Keratinocyte (primary cell): ENCODE data around the gene SAFB. TPM values are rescaled to one million over a fixed set of nuclear protein-coding genes. Genes with fewer than 3 reads are reported as not detected.
A peak's percentile ranks its signal among the peaks of the same experiment; 100 is the strongest.

ENCODE experiments used
- DNase-seq: peaks from one replicate; pipeline ENCODE4 v3.0.0-alpha.2; 2011; ENCODE audit warnings: low read depth, missing footprints, low spot score
- FAIRE-seq: peaks from 2 replicates; lab custom pipeline; 2011; peaks lifted over from hg19 to GRCh38; lab: Jason Lieb, UNC
- H2AFZ ChIP-seq: 2 replicates; pipeline ENCODE4 v1.6.0; 2012; ENCODE audit warnings: low read length, control low read depth, inconsistent platforms; ENCODE audit not compliant: control insufficient read depth
- H3K27ac ChIP-seq: 2 replicates; pipeline ENCODE4 v1.5.1; 2011; ENCODE audit warnings: low read length; ENCODE audit not compliant: control insufficient read depth, insufficient read depth
- H3K27me3 ChIP-seq: 3 replicates; pipeline ENCODE4 v1.6.0; 2011; ENCODE audit warnings: low read length; ENCODE audit not compliant: control insufficient read depth, insufficient read depth; ENCODE audit errors: extremely low read depth
- H3K36me3 ChIP-seq, 2 experiments: 2 replicates in 1 of 2; 3 replicates in 1 of 2; pipeline ENCODE4 v1.5.1; 2011; ENCODE audit warnings: low read length in 2 of 2, mild to moderate bottlenecking in 1 of 2; ENCODE audit not compliant: control insufficient read depth in 2 of 2, insufficient read depth in 2 of 2; ENCODE audit errors: extremely low read depth in 1 of 2
- H3K4me1 ChIP-seq: 3 replicates; pipeline ENCODE4 v1.5.1; 2011; ENCODE audit warnings: low read length; ENCODE audit not compliant: control insufficient read depth, insufficient read depth; ENCODE audit errors: extremely low read depth
- H3K4me2 ChIP-seq: 3 replicates; pipeline ENCODE4 v1.6.0; 2011; ENCODE audit warnings: low read depth, low read length; ENCODE audit not compliant: control insufficient read depth, insufficient read depth; ENCODE audit errors: extremely low read depth
- H3K4me3 ChIP-seq, 3 experiments: fragments of 200-600 bp in 1 of 3; sonication (generic) in 1 of 3; 2 replicates in 2 of 3; 3 replicates in 1 of 3; pipeline ENCODE4 v1.5.1; 2011 to 2016; ENCODE audit warnings: low read length in 3 of 3, mild to moderate bottlenecking in 3 of 3, control low read depth in 2 of 3, inconsistent platforms in 1 of 3, low read depth in 1 of 3, mixed read lengths in 1 of 3, mixed run types in 1 of 3, moderate library complexity in 1 of 3; ENCODE audit not compliant: control insufficient read depth in 2 of 3, insufficient read depth in 2 of 3; ENCODE audit errors: extremely low read depth in 1 of 3
- H3K79me2 ChIP-seq: 2 replicates; pipeline ENCODE4 v1.6.0; 2012; ENCODE audit warnings: low read length; ENCODE audit not compliant: control insufficient read depth, insufficient read depth
- H3K9ac ChIP-seq: 3 replicates; pipeline ENCODE4 v1.6.0; 2011; ENCODE audit warnings: low read length; ENCODE audit not compliant: control insufficient read depth, insufficient read depth; ENCODE audit errors: extremely low read depth
- H3K9me1 ChIP-seq: 3 replicates; pipeline ENCODE4 v1.6.0; 2011; ENCODE audit warnings: low read length; ENCODE audit not compliant: control insufficient read depth, insufficient read depth; ENCODE audit errors: extremely low read depth
- H3K9me3 ChIP-seq: 2 replicates; pipeline ENCODE4 v1.5.1; 2012; ENCODE audit warnings: low read depth, low read length; ENCODE audit not compliant: control insufficient read depth
- H4K20me1 ChIP-seq: 3 replicates; pipeline ENCODE4 v1.6.0; 2011; ENCODE audit warnings: low read length; ENCODE audit not compliant: control insufficient read depth, insufficient read depth; ENCODE audit errors: extremely low read depth
- CTCF ChIP-seq, 3 experiments: IDR thresholded peaks in 1 of 3; conservative IDR thresholded peaks in 1 of 3; optimal IDR thresholded peaks in 1 of 3; 2 replicates in 2 of 3; 3 replicates in 1 of 3; pipeline versions ENCODE3 to v1.5.1; 2011; ENCODE audit warnings: low read length in 3 of 3, mild to moderate bottlenecking in 3 of 3, moderate library complexity in 2 of 3, control low read depth in 1 of 3, inconsistent platforms in 1 of 3; ENCODE audit not compliant: insufficient read depth in 2 of 3; ENCODE audit errors: extremely low read depth in 1 of 3
- EZH2 ChIP-seq: IDR thresholded peaks from one replicate; pipeline ENCODE4 v1.6.1; 2012; ENCODE audit warnings: inconsistent platforms, mild to moderate bottlenecking, low read length, moderate library complexity
- dilution Hi-C: fragments of 300-500 bp; cut with MboI; formaldehyde crosslinking; loops from one replicate; pipeline ENCODE4 v1.7.0; 2020; ENCODE audit warnings: low sequenced_read_pairs; ENCODE audit not compliant: extremely low pct_ligation_motif_present
- polyA plus RNA-seq, 5 experiments: library from polyadenylated mRNA; depleted of rRNA in 3 of 5; stranded (reverse) in 3 of 5; stranded (forward) in 1 of 5; unstranded in 1 of 5; fragments of >200 nt; gene quantifications; 1 replicate in 1 of 5; 2 replicates in 3 of 5; 3 replicates in 1 of 5; pipeline versions ENCODE4 v1.2.1 to v1.2.3, GENCODE V29; 2011 to 2012; ENCODE audit warnings: missing spikeins in 2 of 5, low read depth in 1 of 5, low replicate concordance in 1 of 5

The SAFB gene
- polyA plus RNA-seq, 1 donor (not counting 4 experiments of a cell fraction or from before 2014, with no cell fraction given), result 34.0 TPM

GRCh38 chr19:5686326-5686646, 63.4 kb downstream of the SAFB start:
- H3K27ac ChIP-seq, result no peak overlapping the region
- H3K79me2 ChIP-seq, result peaks cover 12% of the 10 kb centered on the region
- no peak for TF ChIP-seq EZH2
- TF ChIP-seq CTCF (optimal IDR thresholded peaks at IDR 0.05 in 1 of 3, IDR thresholded peaks at IDR 0.05 in 1 of 3, conservative IDR thresholded peaks at IDR 0.05 in 1 of 3; ENCODE audit: extremely low read depth in 1 of 3, insufficient read depth in 2 of 3, low read length in 3 of 3), result no peak
- dilution Hi-C loops, result no loop called here
- H3K9me1 ChIP-seq, result no peaks in the 10 kb centered on the region
- H3K4me1 ChIP-seq, result peaks cover 8% of the 10 kb centered on the region
- H3K9me3 ChIP-seq, result no peaks in the 10 kb centered on the region
- peak overlapping the region; percentile 71 for H3K9ac ChIP-seq
- H3K36me3 ChIP-seq, result peaks cover 1 to 4% of the 10 kb centered on the region in 2 experiments
- no peaks in the 10 kb centered on the region for H3K27me3 ChIP-seq
- no peak overlapping the region for H2AFZ ChIP-seq
- DNase-seq (no peak), FAIRE-seq (no peak)
- H3K4me2 ChIP-seq, result peak overlapping the region; percentile 60
- H4K20me1 ChIP-seq, result peaks cover 5% of the 10 kb centered on the region
- peak overlapping the region in 2 of 3 experiments; percentile 62 to 69 for H3K4me3 ChIP-seq

- Histone ChIP-seq H3K4me1 (peaks cover 7% of the 10 kb centered on the region), H3K9me1 (no peaks in the 10 kb centered on the region), H3K9ac (peak overlapping the region; percentile 71), H2AFZ (peak overlapping the region; percentile 81), H3K4me2 (peak overlapping the region; percentile 60), H4K20me1 (peaks cover 10% of the 10 kb centered on the region), H3K36me3 (peaks cover 1 to 5% of the 10 kb centered on the region in 2 experiments), H3K9me3 (no peaks in the 10 kb centered on the region), H3K4me3 (peak overlapping the region; percentile 52 to 69 (median 62)), H3K27ac (peak overlapping the region; percentile 54), H3K27me3 (no peaks in the 10 kb centered on the region), H3K79me2 (peaks cover 17% of the 10 kb centered on the region)
- DNase-seq (peak; percentile 76), FAIRE-seq (peak; percentile 32)
- TF ChIP-seq EZH2 (no peak), CTCF (optimal IDR thresholded peaks at IDR 0.05 in 1 of 3, IDR thresholded peaks at IDR 0.05 in 1 of 3, conservative IDR thresholded peaks at IDR 0.05 in 1 of 3; ENCODE audit: extremely low read depth in 1 of 3, insufficient read depth in 2 of 3, low read length in 3 of 3) (peak; percentile 63 to 96 (median 93))
- dilution Hi-C loops, result no loop called here
Measured at GRCh38 chr19:5686647-5687359, 63.9 kb downstream of the SAFB start.
